Measurements from ENCODE around the gene GTPBP4.

GRCh38 chr10:1050145-1050544, 61.9 kb downstream of the GTPBP4 start:
- TF ChIP-seq, protein P1, sequence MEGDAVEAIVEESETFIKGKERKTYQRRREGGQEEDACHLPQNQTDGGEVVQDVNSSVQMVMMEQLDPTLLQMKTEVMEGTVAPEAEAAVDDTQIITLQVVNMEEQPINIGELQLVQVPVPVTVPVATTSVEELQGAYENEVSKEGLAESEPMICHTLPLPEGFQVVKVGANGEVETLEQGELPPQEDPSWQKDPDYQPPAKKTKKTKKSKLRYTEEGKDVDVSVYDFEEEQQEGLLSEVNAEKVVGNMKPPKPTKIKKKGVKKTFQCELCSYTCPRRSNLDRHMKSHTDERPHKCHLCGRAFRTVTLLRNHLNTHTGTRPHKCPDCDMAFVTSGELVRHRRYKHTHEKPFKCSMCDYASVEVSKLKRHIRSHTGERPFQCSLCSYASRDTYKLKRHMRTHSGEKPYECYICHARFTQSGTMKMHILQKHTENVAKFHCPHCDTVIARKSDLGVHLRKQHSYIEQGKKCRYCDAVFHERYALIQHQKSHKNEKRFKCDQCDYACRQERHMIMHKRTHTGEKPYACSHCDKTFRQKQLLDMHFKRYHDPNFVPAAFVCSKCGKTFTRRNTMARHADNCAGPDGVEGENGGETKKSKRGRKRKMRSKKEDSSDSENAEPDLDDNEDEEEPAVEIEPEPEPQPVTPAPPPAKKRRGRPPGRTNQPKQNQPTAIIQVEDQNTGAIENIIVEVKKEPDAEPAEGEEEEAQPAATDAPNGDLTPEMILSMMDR (conservative IDR thresholded peaks at IDR 0.05), result no peak
- no peak for TF ChIP-seq EZH2 (IDR thresholded peaks at IDR 0.05; ENCODE audit: low read depth)

All from PC-9 (cell line).